ENCODE data around the gene TRAIP.

The TRAIP gene

DNA sequence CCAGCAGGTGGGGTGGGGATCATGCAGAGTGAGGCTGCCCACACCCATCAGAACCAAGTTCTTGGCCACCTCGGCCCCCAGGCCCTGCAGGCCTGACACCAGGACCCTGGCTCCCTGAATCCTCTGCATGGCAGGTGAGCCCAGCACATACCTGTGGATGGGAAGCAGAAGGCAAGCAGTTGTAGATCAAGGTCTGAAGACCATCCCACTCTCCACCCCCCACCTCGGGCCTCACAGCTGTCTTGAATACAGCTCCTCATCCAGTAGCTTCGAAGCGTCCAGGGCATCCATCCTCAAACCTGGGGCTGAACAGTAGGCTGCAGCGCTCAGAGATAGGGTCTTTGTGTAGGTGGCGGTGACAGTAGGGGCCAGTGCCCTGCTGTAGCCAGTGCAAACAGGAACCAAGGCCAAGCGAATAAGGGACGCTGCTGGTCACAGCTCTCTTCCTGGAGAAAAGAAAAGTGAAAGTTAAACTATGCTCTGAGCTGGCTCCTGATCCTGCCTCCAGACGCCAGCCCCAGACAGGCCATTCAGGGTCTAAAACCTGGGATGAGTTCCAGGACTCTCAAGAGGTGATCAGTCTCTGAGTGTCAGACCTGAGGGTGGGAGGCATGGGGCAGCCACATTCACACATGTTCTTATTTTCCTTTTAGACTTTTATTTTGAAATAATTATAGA is 42.7 kb downstream of the TRAIP start, which contains the start of gene UBA7:
TSS of gene UBA7 (minus strand) at position 457 of the 678 bp plus-strand sequence. CDS start at position 291, 166 bp downstream.
- peak; percentile 17 to 28 for DNase-seq

DNA sequence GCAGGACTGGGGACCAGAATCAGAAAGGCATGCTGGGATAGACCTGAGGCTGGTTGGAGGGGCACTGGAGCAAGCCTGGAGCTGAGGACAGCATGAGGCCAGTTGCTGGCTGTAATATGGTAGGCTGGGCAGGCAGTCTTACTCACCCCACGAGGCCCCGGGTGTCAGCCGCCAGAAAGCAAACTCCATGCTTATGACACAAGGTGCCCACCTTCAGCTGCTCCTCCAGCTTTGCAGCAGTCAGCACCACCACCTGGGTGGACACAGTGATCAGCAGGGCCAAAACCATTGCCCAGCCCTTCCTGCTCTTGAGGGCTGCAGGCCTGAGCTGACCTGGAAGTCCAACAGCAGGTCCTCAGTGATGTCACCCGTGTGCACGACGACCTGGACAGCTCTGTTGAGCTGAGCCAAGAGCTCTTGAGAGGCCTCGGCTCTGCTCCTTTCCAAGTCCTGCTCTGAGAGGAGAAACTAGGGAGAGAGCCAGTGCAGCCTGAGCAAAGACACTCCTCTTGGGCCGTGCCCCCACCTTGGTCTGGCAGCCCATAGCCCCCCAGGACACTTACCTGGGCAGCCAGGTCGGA is 43.4 kb downstream of the TRAIP start:
- DNase-seq: no peak

DNA sequence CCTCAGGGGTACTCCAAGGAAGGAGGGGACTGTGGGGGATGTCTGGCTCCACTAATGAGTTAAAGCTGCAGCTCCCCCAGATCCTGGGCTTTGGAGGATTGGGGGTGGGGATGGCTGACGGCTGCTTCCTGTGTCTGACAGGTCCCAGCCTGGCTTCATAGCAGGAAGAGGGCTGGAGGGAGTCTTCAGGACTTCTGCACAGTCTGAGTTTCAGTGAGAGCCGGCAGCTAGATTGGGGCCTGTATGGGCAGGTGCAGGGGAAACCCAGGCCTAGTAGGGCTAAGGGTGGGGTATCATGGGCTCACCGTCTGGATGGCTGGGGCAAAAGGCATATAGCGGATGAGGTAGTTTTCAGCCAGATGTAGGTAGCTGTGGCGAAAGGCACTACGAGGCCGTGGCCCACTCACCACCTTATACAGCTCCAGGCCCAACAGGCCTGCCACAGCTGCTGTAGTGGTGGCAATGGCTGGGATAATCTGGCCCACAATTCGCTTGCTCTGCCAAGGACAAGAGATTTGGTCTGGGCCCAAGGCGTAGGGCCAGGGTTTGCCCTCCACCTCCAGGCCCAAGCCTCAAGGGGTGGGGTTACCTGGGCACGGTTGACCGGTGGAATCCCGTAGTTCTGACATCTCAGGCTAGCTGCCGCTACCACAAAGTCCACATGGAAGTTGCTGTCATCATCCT is 48.8 kb downstream of the TRAIP start:
- no peak for DNase-seq

DNA sequence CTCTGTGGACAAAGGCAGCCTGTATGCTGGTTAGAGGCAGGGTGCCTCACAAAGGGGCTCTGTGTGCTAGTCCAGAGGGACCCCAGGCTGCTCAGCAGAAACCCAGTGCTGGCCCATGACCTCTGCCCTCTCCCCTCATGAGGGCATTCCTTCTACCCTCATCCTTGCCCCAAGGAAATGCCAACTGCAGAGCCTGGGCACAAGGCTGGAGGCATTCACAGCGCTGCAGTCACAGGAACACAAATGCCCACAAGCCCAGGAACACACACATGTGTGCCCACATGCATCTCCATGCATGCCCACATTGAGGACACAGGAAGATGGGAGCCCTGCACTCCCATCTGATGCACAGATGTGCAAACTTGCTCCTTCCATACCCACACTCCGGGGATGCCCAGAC is 49.5 kb downstream of the TRAIP start:
- DNase-seq: no peak

DNA sequence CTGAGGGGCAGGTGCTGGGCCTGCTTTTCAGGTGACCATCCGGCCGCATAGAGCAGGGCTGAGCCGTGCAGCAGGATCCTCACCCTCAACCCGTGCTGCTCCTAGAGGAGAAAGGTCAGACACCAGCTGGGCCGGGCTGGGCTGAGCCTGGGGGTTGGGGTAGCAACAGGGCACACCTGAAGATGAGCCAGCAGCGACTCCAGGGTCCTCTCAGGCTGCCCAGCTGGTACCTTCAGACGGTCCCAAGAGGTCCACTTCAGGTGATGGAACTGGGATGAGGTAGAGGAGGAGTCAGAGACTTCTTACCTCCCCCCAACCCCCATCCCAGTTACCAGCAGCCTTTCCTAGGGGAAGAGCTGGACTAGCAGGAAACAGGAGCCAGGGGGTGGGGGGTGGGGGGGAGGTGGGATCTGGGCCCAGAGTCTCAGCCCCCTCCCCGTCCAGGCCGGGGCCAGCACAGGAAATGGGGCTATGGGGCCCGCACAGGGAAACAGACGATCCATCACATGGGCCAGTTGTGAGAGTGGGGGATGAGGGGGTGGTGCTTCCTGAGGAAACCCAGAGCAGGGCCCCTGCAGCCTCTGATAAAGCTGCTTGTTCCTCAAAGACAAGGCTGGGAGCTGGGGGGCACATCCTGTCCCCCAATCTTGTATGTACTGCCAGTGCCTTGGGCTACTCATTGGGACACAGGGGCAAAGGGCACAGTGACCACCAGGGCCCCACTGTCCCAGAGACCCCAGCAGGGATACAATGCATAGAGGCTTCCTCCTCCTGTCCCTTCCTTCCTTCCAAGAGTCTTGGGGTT is 50.3 kb downstream of the TRAIP start:
- no peak for DNase-seq

DNA sequence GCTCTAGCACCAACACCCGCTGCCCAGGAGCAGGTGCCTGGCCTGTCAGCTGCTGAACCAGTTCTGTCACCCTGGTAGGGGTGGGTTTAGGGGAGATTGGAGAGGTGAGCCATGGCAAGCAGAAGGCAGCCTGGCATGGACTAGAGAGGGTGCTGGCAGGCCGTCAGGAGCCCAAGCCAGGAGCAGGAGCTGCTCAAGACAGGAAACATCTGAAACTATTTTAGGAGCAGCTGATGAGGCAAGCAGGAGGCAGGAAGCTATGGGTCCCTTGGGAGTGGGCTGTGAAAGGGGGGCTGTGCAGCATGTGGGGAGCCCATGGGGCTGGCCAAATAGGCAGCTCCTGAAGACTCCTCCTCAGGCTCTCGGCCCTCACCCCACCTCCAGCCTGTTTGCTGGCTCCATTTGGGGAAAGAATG is 51.0 kb downstream of the TRAIP start:
- no peak for DNase-seq

DNA sequence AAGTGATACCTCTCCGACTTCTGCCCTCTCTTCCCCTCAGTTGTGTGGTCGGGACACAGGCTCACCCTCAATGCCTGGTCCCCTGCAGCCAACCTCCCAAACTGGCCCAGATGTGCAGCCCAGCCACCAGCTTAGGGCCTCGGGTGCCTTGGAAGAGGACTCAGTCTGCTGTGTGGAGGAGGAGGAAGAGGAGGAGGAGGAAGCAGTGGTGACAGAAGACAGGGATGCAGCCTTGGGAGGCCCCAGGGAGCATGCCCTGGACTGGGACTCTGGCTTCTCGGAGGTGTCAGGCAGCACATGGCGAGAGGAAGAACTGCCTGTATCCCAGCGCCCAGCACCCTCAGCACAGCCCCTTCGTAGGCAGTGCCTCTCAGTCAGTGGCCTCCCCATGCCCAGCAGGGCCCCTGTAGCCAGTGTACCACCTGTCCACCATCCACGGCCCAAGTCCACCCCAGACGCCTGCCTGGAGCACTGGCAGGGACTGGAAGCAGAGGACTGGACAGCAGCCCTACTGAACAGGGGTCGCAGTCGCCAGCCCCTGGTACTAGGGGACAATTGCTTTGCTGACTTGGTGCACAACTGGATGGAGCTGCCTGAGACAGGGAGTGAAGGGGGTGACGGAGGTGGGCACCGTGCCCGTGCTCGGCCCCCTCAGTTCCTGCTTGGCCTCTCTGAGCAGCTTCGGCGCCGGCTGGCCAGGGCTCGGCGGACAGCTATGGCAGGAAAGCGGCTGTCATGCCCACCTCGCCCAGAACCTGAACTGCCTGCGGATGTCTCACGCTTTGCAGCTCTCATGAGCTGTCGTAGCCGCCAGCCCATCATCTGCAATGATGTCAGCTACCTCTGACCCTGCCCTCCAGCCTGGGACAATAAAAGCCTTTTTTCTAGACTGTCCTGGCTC is 52.0 kb downstream of the TRAIP start:
- no peak for DNase-seq

DNA sequence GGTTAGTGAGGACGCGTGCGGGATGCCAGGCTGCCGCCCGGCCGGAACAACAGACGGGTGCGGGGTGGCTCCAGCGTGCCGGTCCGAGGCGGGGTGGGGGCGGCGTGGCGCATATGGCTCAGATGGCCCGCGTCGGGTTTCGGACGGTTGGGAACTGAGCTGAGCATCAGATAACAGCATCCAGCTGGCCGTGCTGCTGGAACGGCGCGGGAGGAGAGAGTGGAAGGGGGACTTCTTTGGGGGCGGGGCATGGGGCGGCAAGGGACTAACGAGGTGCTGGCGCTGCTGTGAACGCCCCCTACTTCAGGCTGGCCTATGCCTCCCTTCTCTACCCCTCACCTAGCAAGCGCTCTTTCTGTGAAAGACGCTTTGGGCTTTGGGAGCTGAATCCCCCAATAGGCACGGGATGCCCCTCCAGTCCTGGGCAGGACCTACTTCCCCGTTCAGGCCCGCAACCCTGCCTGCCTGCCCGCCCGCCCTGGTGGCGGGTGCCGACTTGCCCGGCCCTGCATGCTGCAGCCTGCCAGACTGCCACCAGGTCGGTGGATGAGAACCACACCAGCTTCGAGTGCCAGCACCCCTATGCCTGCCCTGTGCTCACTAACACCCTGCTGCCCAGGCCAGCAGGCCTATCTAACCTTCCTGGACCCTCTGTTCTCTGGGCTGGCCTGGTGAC is 52.8 kb downstream of the TRAIP start:
- DNase-seq: peak; percentile 31 to 37

DNA sequence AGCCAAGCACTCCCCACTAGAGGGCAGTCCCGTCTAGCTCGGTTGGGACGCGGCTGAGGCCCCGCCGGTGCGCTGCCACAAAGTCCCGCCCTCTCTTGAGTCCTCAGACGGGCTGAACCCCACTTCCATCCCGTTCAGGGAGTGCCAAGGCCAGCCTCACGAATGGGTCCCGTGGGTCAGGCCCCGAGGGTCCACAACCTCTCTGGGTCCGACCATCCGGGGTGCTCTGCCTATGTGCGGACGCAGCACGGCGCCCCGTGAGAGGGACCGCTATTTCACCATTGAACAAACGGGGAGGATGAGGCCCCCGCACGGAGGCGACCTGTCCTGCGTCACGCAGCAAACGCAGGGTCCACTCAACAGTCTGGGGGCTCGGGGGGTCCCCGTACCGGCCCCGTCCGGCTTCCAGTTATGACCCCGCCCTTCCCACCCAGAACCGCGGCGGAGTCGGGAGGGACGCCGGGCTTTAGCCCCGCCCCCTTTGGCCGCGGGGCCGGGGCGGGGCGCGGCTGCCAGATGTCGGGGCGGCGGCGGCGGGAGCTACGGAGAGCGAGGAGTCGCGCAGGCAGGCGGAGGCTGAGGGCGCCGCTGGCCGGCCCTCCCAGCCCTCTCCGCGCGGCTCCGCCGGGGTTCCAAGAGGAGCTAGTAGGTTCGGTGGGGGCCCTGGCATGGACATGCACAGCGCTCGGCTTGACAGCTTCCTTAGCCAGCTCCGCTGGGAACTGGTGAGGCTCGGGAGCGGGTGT is 53.5 kb downstream of the TRAIP start, which contains the start of gene INKA1:
TSS of gene INKA1 (plus strand) at position 543 of the 746 bp plus-strand sequence. CDS start at position 675, 132 bp downstream.
- peak; percentile 89 for DNase-seq

DNA sequence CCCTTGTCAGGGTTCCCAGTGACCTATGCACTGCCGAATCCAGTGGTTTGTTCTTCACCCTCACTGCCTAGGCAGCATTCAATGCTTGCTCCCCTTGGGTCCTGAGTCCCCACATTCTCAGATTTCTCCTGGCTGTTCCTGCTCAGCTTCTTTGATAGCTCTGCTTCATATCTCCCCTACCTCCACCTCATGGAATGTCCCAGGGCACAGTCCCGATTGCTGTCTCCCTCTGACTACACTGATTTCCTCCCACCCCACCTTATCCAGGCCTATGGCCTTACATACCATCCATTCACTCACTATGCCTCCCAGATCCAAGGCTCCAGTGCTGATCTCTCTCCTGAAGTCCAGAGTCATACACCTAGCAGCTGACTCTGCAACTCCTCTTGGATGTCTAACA is 55.2 kb downstream of the TRAIP start:
- no peak for DNase-seq

DNA sequence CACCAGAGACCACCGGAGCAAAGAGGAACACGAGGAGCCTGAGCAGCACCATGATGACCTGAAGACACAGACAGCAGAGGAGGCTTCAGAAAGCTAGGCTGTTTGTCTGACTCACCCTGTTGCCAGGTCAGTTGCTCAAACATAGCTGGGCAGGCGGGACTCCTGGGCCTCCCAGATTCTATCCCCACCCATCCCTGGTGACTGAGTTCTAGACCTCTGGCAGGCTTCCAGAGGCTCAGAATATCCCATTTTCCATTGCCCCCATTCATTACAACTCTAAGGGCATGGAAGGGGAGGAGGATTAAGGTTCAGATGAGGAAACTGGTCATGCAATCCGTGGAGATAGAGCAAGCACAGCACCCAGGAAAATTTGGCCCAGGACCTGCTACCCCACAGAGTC is 56.6 kb downstream of the TRAIP start, which contains the start of gene CDHR4:
TSS of gene CDHR4 (minus strand) at position 113 of the 400 bp plus-strand sequence. CDS start at position 52, 61 bp downstream.
- no peak for DNase-seq

DNA sequence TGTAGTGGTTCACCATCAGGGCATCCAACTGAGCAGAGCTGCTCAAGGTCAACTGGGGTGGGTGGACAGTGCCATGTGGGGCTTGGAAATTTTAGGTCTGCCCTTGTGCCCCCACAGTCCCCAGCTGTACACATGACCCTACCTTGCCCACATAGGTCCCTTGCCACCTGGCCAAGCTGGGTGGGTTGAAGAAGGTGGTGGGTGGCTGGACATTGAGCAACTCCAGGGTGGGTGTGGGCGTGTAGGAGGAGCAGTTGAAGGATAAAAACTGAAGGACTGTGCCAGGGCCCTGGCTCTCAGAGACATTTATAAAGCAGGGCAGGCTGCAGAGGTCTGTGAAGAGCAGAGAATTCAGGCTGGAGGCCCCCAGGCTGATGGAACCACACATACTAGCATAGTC is 57.3 kb downstream of the TRAIP start:
- no peak for DNase-seq

DNA sequence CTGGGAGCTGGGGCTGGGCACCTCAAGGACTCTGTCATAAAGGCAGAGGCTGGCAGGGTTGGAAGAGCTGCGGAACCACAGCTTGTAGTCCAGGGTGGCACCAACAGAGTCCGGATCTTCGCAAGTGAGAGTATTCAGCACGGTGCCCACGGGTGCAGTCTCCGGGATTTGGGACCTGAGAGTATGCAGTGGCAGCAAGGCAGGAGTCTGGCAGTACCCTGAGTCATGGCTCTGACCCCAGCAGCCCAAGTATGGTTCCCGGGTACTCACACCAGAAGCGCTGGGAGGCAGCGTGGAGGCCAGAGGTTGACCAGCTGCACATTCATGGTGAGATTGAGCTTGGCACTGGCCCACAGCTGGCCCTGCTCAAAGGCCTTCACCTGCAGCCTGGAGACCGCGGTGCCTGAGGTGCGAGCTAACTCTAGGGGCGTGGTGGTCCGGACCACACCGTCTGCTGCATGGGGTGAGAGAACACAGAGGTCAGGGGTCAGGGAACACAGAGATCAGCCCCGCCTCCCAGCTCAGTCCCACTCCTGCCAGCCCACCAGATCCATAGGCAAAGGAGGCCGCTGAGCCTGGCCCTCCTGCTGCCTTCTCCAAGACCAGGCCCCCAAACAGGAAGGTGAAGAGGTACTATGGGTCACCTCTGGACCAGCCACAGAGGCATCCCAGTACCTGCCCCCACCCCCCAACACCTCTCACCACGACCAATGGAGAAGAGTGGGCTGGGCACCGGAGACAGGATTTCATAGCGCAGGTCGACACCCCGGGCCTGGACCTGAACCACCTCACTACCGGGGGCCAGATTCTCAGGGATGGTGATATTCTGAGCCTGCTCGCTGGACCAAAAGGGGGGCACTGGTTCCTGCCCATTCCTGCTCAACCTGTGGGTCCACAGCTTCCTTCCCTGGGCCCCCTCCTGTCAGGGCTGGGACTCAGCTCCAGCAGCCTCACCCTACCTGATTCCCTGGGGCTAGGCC is 61.1 kb downstream of the TRAIP start:
- no peak for DNase-seq

DNA sequence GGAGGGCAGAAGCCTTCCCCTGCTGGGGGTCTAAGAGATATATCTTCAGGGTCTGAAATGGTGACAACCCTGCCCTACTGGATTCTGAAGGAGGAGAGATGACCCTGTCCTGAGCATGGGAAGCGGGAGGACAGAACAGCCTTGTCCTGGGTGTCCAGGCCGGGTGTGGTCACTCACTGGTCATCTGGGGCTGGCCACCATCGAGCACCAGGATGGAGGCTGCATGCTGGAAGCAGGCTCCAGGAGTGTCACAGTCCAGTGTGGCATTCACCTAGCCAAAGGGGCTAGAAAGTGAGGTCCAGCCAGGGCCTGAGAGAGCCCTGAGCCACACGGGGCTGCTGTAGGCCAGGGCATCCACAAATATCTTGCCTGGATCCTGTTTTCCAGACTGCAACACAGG is 61.9 kb downstream of the TRAIP start:
- no peak for DNase-seq

DNA sequence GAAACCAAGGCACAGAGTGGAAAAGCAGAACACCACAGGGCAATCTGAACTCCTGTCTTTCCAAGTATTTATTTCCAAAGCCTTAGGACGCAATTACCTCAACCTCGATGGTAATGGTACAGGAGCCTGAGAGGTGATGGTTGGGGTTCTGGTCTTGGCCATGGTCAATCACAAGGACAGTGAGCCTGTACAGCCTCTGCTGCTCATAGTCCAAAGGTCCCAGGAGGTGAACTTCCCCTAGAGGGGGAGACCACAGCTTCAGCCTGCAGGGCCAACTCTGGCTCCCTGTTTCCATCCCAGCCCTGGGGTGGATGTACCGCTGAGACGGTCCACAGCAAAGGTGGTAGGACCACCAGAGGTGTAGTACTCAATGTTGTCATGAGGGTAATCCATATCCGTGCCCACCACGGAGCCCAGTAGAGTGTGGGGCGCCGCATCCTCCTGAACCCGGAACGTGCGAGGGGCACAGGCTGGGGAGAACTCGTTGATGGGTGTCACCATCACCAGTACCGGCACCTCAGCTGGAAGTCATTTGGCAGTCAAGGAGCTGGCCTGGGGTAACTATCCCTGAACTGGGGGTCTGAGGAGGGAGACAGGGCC is 62.8 kb downstream of the TRAIP start:
- no peak for DNase-seq

DNA sequence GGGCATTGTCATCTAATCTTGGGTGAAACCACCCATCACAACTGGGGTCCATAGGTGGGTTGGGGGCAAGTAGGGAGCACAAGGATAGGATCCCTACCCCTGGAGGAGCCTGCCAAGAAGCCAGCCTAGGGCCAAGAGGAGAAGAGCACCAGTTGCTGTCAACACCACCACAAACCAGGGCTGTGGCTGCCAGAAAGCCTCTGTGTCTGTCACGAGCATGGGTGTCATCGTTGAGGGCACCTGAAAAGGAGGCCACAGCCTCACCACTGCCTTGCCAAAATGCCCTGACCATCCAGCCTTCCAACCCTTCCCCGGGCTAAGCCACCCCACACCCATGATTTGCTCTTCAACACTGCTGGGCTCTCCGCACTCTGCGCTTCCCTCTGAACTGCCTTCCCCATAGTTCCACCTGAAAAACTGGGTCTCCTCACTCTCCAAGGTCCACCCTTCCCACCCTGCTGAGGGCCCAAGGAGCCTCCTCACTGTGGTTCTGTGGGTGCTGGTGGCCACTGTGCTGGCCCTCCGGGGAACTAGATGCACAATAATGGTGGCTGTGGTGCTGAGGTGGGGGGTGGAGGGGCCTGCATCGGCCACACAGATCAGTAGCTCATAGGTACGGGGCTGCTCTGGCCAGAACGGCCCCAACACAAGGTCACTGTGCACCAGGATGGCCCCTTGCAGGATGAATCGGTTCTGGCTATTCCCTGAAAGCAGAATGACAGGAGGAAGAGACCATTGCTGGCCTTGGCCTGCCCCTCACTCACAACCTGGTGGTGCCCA is 63.8 kb downstream of the TRAIP start:
- DNase-seq: no peak

DNA sequence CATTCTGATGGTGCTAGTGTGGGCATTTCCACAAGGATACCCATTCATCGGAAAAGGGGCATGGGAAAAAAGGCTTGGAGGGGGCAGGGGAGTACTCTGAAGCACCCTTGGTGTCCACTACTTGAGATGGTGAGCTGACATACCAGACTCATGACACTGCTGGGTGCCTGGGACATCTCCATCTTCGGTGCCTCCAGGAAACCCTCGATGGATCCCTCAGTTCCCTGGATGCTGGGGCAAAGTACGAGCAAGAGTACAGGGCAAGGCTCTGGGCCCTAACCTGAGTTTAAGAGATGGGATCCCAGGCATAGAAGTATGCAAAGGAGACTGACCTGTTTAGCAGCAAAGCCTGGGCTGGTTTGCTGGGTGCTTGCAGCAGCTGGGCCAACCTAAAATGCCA is 64.8 kb downstream of the TRAIP start:
- no peak for DNase-seq

All from activated CD4-positive, alpha-beta T cell treated with anti-CD3 and anti-CD28 coated beads for 4 hours (primary cell).